H1 (cell line): ENCODE measurements around the gene TRIM29.

Experiments used
- CHD2 ChIP-seq: IDR thresholded peaks from 2 replicates; pipeline ENCODE4 v1.6.1; 2012; ENCODE audit warnings: low read length, improper control_type of control experiment
- EP300 ChIP-seq, 2 experiments: IDR thresholded peaks; 1 replicate in 1 of 2; 2 replicates in 1 of 2; pipeline ENCODE4 v1.6.1; 2011 to 2012; ENCODE audit warnings: low read depth in 2 of 2, low read length in 2 of 2, mild to moderate bottlenecking in 2 of 2, borderline replicate concordance in 1 of 2, inconsistent platforms in 1 of 2, moderate library complexity in 1 of 2
- POLR2A ChIP-seq, 2 experiments: IDR thresholded peaks; 1 replicate in 1 of 2; 2 replicates in 1 of 2; pipeline ENCODE4 v1.6.1; 2011; ENCODE audit warnings: low read depth in 2 of 2, low read length in 2 of 2, mild to moderate bottlenecking in 2 of 2; ENCODE audit errors: control extremely low read depth in 1 of 2
- RAD21 ChIP-seq, 2 experiments: IDR thresholded peaks in 1 of 2; conservative IDR thresholded peaks in 1 of 2; 2 replicates each; pipeline ENCODE4 v1.6.1; 2011; ENCODE audit warnings: low read depth in 2 of 2, low read length in 2 of 2, improper control_type of control experiment in 1 of 2, inconsistent platforms in 1 of 2, mild to moderate bottlenecking in 1 of 2, moderate library complexity in 1 of 2
- TCF12 ChIP-seq: IDR thresholded peaks from 2 replicates; pipeline ENCODE4 v1.6.1; 2011; ENCODE audit warnings: low read depth, mild to moderate bottlenecking, low read length
- TF ChIP-seq, protein P1 (sequence below), 3 experiments: IDR thresholded peaks; 1 replicate in 2 of 3; 2 replicates in 1 of 3; pipeline versions ENCODE4 v1.5.1 to v1.6.1; 2011; ENCODE audit warnings: low read length in 3 of 3, mild to moderate bottlenecking in 3 of 3, inconsistent platforms in 2 of 3, low read depth in 1 of 3, moderate library complexity in 1 of 3; ENCODE audit not compliant: insufficient read depth in 1 of 3; ENCODE audit errors: control extremely low read depth in 1 of 3
- TF ChIP-seq, protein P2 (sequence below): IDR thresholded peaks from 2 replicates; pipeline ENCODE4 v1.6.1; 2011; ENCODE audit warnings: low read depth, mild to moderate bottlenecking, low read length; ENCODE audit not compliant: insufficient read depth

DNA sequence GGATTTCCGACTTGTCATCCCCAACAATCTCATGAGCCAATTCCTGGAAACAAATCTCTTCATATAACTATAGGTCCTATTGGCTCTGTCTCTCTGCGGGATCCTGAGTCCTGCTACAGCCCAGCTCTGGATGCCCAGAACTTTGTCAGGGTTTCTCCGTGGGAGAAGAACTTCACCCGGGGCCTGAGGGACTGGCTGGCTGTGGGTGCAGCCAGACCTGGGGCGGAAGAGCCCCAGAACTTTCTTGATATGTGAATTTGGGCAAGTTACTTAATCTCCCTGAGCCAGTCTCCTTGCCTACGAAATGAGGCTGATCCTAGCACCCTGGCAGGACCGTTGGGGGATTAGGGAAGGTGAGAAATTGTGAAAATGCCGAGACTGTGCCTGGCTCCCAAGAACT, 6.6 kb upstream of the TRIM29 start:
- TF ChIP-seq, protein P1, sequence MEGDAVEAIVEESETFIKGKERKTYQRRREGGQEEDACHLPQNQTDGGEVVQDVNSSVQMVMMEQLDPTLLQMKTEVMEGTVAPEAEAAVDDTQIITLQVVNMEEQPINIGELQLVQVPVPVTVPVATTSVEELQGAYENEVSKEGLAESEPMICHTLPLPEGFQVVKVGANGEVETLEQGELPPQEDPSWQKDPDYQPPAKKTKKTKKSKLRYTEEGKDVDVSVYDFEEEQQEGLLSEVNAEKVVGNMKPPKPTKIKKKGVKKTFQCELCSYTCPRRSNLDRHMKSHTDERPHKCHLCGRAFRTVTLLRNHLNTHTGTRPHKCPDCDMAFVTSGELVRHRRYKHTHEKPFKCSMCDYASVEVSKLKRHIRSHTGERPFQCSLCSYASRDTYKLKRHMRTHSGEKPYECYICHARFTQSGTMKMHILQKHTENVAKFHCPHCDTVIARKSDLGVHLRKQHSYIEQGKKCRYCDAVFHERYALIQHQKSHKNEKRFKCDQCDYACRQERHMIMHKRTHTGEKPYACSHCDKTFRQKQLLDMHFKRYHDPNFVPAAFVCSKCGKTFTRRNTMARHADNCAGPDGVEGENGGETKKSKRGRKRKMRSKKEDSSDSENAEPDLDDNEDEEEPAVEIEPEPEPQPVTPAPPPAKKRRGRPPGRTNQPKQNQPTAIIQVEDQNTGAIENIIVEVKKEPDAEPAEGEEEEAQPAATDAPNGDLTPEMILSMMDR (IDR thresholded peaks at IDR 0.05; ENCODE audit: control extremely low read depth in 1 of 3, insufficient read depth in 1 of 3, low read depth in 1 of 3, low read length in 3 of 3): no peak
- no peak for TF ChIP-seq CHD2
- TF ChIP-seq EP300 (IDR thresholded peaks at IDR 0.05; ENCODE audit: borderline replicate concordance in 1 of 2, low read depth in 2 of 2, low read length in 2 of 2): no peak
- no peak for TF ChIP-seq RAD21 (IDR thresholded peaks at IDR 0.05 in 1 of 2, conservative IDR thresholded peaks at IDR 0.05 in 1 of 2; ENCODE audit: low read depth in 2 of 2, low read length in 2 of 2)
- TF ChIP-seq, protein P2, sequence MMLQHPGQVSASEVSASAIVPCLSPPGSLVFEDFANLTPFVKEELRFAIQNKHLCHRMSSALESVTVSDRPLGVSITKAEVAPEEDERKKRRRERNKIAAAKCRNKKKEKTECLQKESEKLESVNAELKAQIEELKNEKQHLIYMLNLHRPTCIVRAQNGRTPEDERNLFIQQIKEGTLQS: no peak
- no peak for TF ChIP-seq POLR2A (IDR thresholded peaks at IDR 0.05; ENCODE audit: control extremely low read depth in 1 of 2, low read depth in 2 of 2, low read length in 2 of 2)
- TF ChIP-seq TCF12: no peak
